ENCODE data around the gene CLTC.
"Not testable (repeated sequence)": the region's sequence is repeated elsewhere in the genome, so short reads cannot be mapped to it uniquely, and the experiment has no call there.

The CLTC gene

DNA sequence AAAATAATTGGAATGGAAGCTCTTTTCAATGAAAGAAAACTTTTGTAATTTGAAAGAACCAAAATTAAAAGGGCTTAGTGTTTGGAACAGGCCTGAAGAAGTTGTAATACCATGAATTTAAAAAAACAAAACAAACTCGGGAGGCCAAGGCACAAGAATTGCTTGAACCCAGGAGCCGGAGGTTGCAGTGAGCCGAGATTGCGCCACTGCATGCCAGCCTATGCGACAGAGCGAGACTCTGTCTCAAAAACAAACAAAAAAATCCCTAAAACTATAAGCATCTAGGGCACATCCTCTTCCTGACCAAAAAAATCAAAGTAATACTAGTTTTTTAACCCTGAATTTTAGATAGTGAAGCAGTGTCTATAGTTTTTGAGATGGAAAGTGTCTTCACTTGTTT, 12.7 kb downstream of the CLTC start:
- in situ Hi-C loops (cut with HindIII; ENCODE audit: low sequenced_read_pairs), result no loop called here

DNA sequence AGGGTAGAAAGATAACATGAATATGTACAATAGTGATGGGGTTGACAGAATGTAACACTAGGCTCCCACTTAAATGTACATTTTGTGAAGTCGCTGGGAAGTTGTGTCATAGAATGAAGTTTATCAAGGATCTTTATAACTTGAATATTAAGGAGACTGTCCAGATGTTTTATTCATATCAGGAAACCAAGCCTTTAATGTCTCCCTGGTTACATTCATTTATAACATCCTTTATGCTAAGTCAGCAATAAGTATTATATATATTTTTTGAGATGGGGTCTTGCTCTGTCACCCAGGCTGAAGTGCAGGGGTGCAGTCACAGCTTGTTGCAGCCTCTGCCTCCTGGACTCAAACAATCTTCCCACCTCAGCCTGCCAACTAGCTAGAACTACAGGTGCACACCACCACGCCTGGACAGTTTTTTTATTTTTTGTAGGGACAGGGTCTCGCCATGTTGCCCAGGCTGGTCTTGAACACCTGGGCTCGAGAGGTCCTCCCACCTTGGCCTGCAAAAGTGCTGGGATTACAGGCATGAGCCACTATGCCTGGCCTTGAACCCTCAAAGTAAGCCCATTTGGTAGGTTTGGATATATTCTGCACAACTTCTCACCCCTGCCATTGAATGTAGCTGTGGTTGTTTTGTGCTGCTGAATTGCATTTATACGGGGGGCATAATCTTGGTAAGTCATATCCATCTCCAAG, 14.1 kb downstream of the CLTC start:
- in situ Hi-C loops (cut with HindIII; ENCODE audit: low sequenced_read_pairs), result no loop called here

GRCh38 chr17:59634632-59635541, 15.2 kb downstream of the CLTC start:
- in situ Hi-C loops (cut with HindIII; ENCODE audit: low sequenced_read_pairs), result no loop called here

- in situ Hi-C loops (cut with HindIII; ENCODE audit: low sequenced_read_pairs), result no loop called here
Measured at GRCh38 chr17:59637611-59638310, 18.1 kb downstream of the CLTC start.

- in situ Hi-C loops (cut with HindIII; ENCODE audit: low sequenced_read_pairs), result no loop called here
Measured at GRCh38 chr17:59638553-59638952, 18.9 kb downstream of the CLTC start.

DNA sequence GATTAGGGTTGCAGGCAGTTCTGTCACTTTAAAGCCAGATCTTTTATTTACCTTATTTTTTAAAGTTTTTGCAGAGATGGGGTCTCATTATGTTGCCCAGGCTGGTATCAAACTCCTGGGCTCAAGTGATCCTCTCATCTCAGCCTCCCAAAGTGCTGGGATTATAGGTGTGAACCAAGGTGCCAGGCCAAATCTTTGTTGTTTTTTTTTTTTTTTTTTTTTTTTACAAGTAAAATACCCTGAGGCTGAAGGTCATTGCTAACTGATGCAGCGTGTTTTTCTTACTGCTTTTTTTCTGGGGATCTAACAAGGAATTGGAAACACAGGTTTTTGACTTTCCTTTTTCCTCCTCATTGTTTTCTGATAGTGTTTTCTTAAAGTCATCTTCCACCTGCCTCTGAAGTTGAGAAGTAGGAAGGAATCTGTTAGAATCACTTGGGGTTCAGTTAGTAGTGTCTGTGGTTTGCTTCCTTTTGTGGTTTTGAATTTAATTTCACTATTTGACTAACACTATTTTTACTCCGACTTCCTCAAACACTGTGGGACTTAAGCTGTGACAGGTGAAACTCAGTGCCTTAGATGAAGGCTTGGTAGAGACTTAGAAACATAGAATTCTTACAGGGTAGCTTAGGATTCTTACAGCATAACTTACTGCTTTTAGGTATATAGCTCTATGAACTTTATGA, 22.2 kb downstream of the CLTC start:
- in situ Hi-C loops (cut with HindIII; ENCODE audit: low sequenced_read_pairs), result no loop called here

- in situ Hi-C loops (cut with HindIII; ENCODE audit: low sequenced_read_pairs), result no loop called here
Measured at GRCh38 chr17:59642565-59642964, 22.9 kb downstream of the CLTC start.

- in situ Hi-C loops (cut with HindIII; ENCODE audit: low sequenced_read_pairs), result no loop called here
Measured at GRCh38 chr17:59643159-59644140, 23.8 kb downstream of the CLTC start.

DNA sequence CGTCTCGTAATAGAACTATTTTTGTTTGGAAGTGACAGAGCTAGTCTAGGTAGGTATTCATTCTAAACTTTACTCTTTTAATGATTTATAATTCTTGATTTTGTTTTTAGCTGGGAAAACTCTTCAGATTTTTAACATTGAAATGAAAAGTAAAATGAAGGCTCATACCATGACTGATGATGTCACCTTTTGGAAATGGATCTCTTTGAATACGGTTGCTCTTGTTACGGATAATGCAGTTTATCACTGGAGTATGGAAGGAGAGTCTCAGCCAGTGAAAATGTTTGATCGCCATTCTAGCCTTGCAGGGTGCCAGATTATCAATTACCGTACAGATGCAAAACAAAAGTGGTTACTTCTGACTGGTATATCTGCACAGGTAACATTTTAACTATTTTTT, 27.6 kb downstream of the CLTC start:
- in situ Hi-C loops (cut with HindIII; ENCODE audit: low sequenced_read_pairs), result no loop called here

- in situ Hi-C loops (cut with HindIII; ENCODE audit: low sequenced_read_pairs), result no loop called here
Measured at GRCh38 chr17:59649886-59650285, 30.2 kb downstream of the CLTC start.

DNA sequence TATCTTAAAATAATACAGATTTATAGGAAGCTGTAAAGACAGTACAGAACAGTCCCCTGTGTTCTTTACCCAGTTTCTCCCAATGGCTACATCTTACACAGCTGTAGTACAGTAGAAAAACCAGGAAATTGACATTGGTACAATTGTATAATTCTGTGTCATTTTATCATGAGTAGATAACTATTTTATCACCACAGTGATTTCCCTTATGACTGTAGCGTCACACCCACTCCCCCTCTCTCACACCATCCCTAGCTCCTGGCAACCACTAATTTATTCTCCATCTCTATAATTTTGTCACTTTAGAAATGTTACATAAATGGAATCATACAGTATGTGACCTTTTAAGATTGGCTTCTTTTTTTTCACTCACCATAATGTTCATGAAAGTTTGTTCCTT, 30.9 kb downstream of the CLTC start:
- in situ Hi-C loops (cut with HindIII; ENCODE audit: low sequenced_read_pairs), result no loop called here

DNA sequence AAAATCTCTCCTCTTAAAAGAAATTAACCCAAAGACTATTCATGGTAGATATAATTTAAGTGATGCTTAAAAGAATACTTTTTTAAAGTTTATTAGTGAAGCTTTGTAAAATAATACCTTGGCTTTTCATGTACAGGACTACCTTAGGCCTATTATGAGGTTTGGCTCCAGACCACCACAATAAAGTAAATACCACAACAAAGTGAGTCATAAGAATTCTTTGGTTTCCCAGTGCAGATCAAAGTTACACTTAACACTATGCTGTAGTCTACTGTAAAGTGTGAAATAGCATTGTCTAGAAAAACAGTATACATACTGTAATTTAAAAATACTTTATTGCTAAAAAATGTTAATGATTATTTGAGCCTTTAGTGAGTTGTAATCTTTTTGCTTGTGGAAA, 31.7 kb downstream of the CLTC start:
- in situ Hi-C loops (cut with HindIII; ENCODE audit: low sequenced_read_pairs), result no loop called here

DNA sequence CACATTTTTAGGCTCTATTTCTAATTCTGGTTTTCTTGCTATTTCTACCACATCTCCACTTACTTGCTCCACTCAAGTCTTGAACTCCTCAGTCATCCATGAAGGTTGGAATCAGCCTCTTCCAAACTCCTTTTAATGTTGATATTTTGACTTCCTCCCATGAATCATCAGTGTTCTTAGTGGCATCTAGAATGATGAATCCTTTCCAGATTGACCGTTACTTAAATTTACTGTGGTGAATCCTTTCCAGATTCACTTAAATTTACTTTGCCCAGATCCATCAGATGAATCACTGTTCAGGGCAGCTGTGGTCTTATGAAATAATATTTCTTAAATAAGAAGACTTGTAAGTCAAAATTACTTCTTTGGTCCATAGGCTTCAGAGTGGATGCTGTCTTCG, 32.4 kb downstream of the CLTC start:
- in situ Hi-C loops (cut with HindIII; ENCODE audit: low sequenced_read_pairs), result no loop called here

DNA sequence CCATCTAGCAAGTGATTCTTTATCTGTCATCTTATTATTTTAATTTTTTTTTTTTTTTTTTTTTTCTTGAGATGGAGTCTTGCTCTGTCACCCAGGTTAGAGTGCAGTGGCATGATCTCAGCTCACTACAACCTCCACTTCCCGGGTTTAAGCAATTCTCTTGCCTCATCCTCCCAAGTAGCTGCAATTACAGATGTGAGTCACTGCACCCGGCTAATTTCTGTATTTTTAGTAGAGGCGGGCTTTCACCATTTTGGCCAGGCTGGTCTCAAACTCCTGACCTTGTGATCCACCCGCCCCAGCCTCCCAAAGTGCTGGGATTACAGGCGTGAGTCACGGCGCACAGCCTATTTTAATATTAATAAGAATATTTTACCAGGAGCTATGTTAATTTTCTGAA, 36.9 kb downstream of the CLTC start:
- in situ Hi-C loops (cut with HindIII; ENCODE audit: low sequenced_read_pairs), result not testable (repeated sequence)

DNA sequence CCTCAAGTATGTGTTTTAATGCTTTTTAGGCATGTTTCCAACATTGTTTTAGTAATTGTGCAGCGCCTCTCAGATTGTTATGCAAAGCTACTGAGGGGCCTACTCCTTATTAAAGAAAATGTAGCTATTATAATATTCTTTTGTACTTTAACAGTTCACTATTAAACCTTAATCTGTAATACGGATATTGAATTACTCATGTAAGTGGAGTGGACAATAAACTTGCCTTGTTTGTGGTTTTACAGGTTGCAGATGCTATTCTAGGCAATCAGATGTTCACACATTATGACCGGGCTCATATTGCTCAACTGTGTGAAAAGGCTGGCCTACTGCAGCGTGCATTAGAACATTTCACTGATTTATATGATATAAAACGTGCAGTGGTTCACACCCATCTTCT, 46.5 kb downstream of the CLTC start:
- in situ Hi-C loops (cut with HindIII; ENCODE audit: low sequenced_read_pairs), result loop anchor here (5.0 kb wide), 1 partner anchor 44 kb away; no protein-coding TSS in a partner anchor

GRCh38 chr17:59668816-59669215, 49.1 kb downstream of the CLTC start:
- in situ Hi-C loops (cut with HindIII; ENCODE audit: low sequenced_read_pairs), result loop anchor here (5.0 kb wide), 1 partner anchor 47 kb away; no protein-coding TSS in a partner anchor

DNA sequence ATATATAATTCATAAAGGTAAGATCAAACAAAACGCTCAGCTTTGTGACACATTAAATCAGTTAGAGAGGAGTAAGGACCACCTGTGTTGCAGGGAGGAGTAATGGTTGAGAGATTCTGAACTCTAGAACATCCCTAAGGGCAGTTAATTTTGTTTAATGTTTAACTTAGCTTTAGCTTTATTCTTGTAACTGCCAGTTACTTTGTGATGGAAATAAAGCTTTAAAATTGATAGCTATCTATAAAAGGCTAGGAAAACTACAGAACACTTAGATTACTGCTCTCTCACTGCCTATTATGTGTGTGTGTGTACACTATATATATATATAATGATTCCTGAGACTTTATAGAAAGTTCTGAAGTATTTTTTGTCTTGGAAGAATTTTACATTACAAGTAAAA, 49.7 kb downstream of the CLTC start:
- in situ Hi-C loops (cut with HindIII; ENCODE audit: low sequenced_read_pairs), result loop anchor here (5.0 kb wide), 1 partner anchor 47 kb away; no protein-coding TSS in a partner anchor

DNA sequence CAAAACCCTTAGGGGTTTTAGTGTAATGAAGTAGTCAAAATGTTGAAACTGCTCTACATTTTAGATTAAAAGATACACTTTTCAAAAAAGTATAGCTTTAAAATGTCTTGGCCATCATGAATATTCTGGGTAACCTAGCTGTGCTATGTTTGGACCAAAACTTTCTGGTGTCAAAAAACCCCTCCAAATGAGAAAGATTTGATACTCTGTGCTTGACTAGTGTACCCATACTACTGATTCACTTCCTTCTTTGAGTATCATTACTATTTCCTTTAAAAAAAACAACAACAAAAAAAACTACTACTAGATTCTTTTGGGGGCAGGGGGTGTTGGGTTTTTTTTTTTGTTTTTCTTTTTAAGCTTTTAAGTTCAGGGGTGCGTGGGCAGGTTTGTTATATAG, 50.2 kb downstream of the CLTC start:
- in situ Hi-C loops (cut with HindIII; ENCODE audit: low sequenced_read_pairs), result loop anchor here (5.0 kb wide), 1 partner anchor 48 kb away; no protein-coding TSS in a partner anchor

GRCh38 chr17:59671386-59671785, 51.7 kb downstream of the CLTC start:
- in situ Hi-C loops (cut with HindIII; ENCODE audit: low sequenced_read_pairs), result no loop called here

DNA sequence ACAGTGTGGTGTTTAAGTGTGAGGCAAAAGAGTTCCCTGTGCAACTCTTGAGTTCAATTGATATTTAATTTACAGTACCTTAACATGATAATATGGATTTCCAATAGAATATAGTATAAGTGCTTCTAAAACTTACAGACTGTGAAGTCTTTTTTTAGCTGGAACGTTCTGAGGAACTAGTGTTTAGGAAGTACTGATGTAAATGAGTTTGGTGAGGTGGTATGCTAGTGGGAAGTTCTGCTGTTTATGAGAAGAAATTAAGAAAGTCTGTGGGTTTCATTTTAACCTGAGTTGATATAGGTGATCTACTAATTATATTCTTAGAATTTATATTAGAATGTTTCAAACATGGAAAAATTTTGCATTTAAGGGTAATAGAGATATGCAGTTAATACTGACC, 55.5 kb downstream of the CLTC start:
- in situ Hi-C loops (cut with HindIII; ENCODE audit: low sequenced_read_pairs), result no loop called here
